Measurements from ENCODE around the gene BDNF.

GRCh38 chr11:27611390-27611789 is 88.9 kb downstream of the BDNF start:
- TF ChIP-seq CTCF (optimal IDR thresholded peaks at IDR 0.05 in 1 of 3, IDR thresholded peaks at IDR 0.05 in 1 of 3, conservative IDR thresholded peaks at IDR 0.05 in 1 of 3; ENCODE audit: extremely low read depth in 1 of 3, insufficient read depth in 2 of 3, low read length in 3 of 3) (no peak), EZH2 (IDR thresholded peaks at IDR 0.05; ENCODE audit: low read length) (no peak)
